Forelimb muscle (tissue), 1 donor: ENCODE data around the gene POLR3H. TPM values are rescaled to one million over a fixed set of nuclear protein-coding genes. Genes with fewer than 3 reads are reported as not detected.
"Not testable (repeated sequence)": the region's sequence is repeated elsewhere in the genome, so short reads cannot be mapped to it uniquely, and the experiment has no call there.

ENCODE experiments used
- DNase-seq: peaks from one replicate; pipeline ENCODE4 v3.0.0-alpha.2; 2013; ENCODE audit warnings: low read depth
- polyA plus RNA-seq: library from polyadenylated mRNA; unstranded; fragments of 120-200 nt; gene quantifications from one replicate; pipeline ENCODE4 v1.2.1, GENCODE V29; 2013; ENCODE audit not compliant: insufficient read length

The POLR3H gene
- polyA plus RNA-seq, 1 donor: 21.6 TPM

GRCh38 chr22:41564563-41564962, 20.3 kb upstream of the POLR3H start:
- no peak for DNase-seq

- DNase-seq: no peak
Measured at GRCh38 chr22:41563051-41563711, 18.9 kb upstream of the POLR3H start.

GRCh38 chr22:41562461-41562860, 18.2 kb upstream of the POLR3H start:
- DNase-seq: no peak

- DNase-seq: no peak
Measured at GRCh38 chr22:41561788-41562187, 17.5 kb upstream of the POLR3H start.

GRCh38 chr22:41561335-41561734, 17.1 kb upstream of the POLR3H start:
- no peak for DNase-seq

- DNase-seq: no peak
Measured at GRCh38 chr22:41560095-41560471, 15.8 kb upstream of the POLR3H start.

GRCh38 chr22:41558241-41558630, 14.0 kb upstream of the POLR3H start:
- not testable (repeated sequence) for DNase-seq

- DNase-seq: no peak
Measured at GRCh38 chr22:41557401-41558240, 13.4 kb upstream of the POLR3H start.

GRCh38 chr22:41556561-41556960, 12.3 kb upstream of the POLR3H start:
- no peak for DNase-seq

GRCh38 chr22:41555325-41555982, 11.2 kb upstream of the POLR3H start:
- DNase-seq: no peak

- no peak for DNase-seq
Measured at GRCh38 chr22:41551877-41552582, 7.8 kb upstream of the POLR3H start.

- DNase-seq: no peak
Measured at GRCh38 chr22:41550952-41551491, 6.8 kb upstream of the POLR3H start.

- DNase-seq: no peak
Measured at GRCh38 chr22:41548830-41549211, 4.6 kb upstream of the POLR3H start.

GRCh38 chr22:41544671-41545476, 604 bp upstream of the POLR3H start:
- DNase-seq: no peak

- no peak for DNase-seq
Measured at GRCh38 chr22:41542224-41542623, 2.0 kb downstream of the POLR3H start.

- no peak for DNase-seq
Measured at GRCh38 chr22:41541484-41541883, 2.8 kb downstream of the POLR3H start.

GRCh38 chr22:41540365-41540764, 3.9 kb downstream of the POLR3H start:
- DNase-seq: no peak

- DNase-seq: no peak
Measured at GRCh38 chr22:41540006-41540315, 4.3 kb downstream of the POLR3H start.

- DNase-seq: no peak
Measured at GRCh38 chr22:41539146-41540005, 4.9 kb downstream of the POLR3H start.

- DNase-seq: no peak
Measured at GRCh38 chr22:41538583-41538982, 5.7 kb downstream of the POLR3H start.
